WTC11 (cell line): ENCODE results near the gene CPNE7. TPM values are rescaled to one million over a fixed set of nuclear protein-coding genes. Genes with fewer than 3 reads are reported as not detected.

Source experiments
- ATAC-seq: fragments of 200-7000 bp; cut with Tn5 transposase; 2 replicates; pipeline ENCODE4 v1.10.0; 2021; ENCODE audit warnings: mild to moderate bottlenecking, moderate library complexity
- CTCF ChIA-PET: fragments of 300-600 bp; sonication (Branson Sonifier 250); formaldehyde crosslinking; loops from one replicate; lab custom pipeline; 2021; ENCODE audit warnings: antibody characterized with exemption; lab: Charles Lee
- POLR2A ChIA-PET: fragments of 350-600 bp; sonication (Branson Sonifier 250); formaldehyde crosslinking; loops from one replicate; lab custom pipeline; 2021; ENCODE audit warnings: antibody characterized with exemption; lab: Charles Lee
- DNase-seq: peaks from one replicate; pipeline ENCODE4 v3.0.0; 2021; ENCODE audit warnings: low spot score
- H3K27ac Mint-ChIP-seq: 2 replicates; pipeline ENCODE4 v1.8.0; 2021; ENCODE audit warnings: mixed read lengths
- H3K27me3 Mint-ChIP-seq: 2 replicates; pipeline ENCODE4 v1.8.0; 2021; ENCODE audit warnings: low read depth, mild to moderate bottlenecking, moderate library complexity, mixed read lengths
- H3K36me3 Mint-ChIP-seq: 2 replicates; pipeline ENCODE4 v1.8.0; 2021; ENCODE audit warnings: mixed read lengths
- H3K4me1 Mint-ChIP-seq: 2 replicates; pipeline ENCODE4 v1.8.0; 2022; ENCODE audit warnings: mixed read lengths
- H3K4me3 Mint-ChIP-seq: 2 replicates; pipeline ENCODE4 v1.8.0; 2021; ENCODE audit warnings: mild to moderate bottlenecking, moderate library complexity, mixed read lengths
- H3K9me3 Mint-ChIP-seq: 2 replicates; pipeline ENCODE4 v1.8.0; 2021; ENCODE audit warnings: mixed read lengths
- CREB1 ChIP-seq: sonication (generic); formaldehyde crosslinking; IDR thresholded peaks from 2 replicates; pipeline ENCODE4 v1.8.0; 2023; ENCODE audit warnings: mild to moderate bottlenecking, missing genetic modification reagents
- EMX1 ChIP-seq: fragments of 250-450 bp; sonication (Bioruptor Pico); IDR thresholded peaks from 2 replicates; pipeline ENCODE4 v1.8.0; 2021; ENCODE audit warnings: mild to moderate bottlenecking
- FOXK1 ChIP-seq: sonication (generic); formaldehyde crosslinking; IDR thresholded peaks from 2 replicates; pipeline ENCODE4 v1.8.0; 2022; ENCODE audit warnings: mild to moderate bottlenecking, moderate library complexity, missing genetic modification reagents
- GABPB1 ChIP-seq: sonication (generic); formaldehyde crosslinking; IDR thresholded peaks from 2 replicates; pipeline ENCODE4 v1.8.1; 2023; ENCODE audit warnings: mild to moderate bottlenecking, missing genetic modification reagents
- GTF2I ChIP-seq: fragments of 250-450 bp; sonication (Bioruptor Pico); conservative IDR thresholded peaks from 2 replicates; pipeline ENCODE4 v1.4.0; 2021; ENCODE audit warnings: mild to moderate bottlenecking
- IRF2 ChIP-seq: sonication (generic); formaldehyde crosslinking; IDR thresholded peaks from 2 replicates; pipeline ENCODE4 v1.8.0; 2022; ENCODE audit warnings: low read depth, missing genetic modification reagents, borderline replicate concordance
- JUN ChIP-seq: sonication (generic); formaldehyde crosslinking; IDR thresholded peaks from 2 replicates; pipeline ENCODE4 v1.8.0; 2023; ENCODE audit warnings: mild to moderate bottlenecking, missing genetic modification reagents
- KAT7 ChIP-seq: sonication (generic); formaldehyde crosslinking; IDR thresholded peaks from 2 replicates; pipeline ENCODE4 v1.8.1; 2023; ENCODE audit warnings: missing genetic modification reagents, mild to moderate bottlenecking, borderline replicate concordance
- MXD4 ChIP-seq: fragments of 250-450 bp; sonication (Bioruptor Pico); IDR thresholded peaks from 2 replicates; pipeline ENCODE4 v1.8.0; 2021; ENCODE audit warnings: mild to moderate bottlenecking, moderate library complexity, borderline replicate concordance
- MYBL2 ChIP-seq: sonication (generic); formaldehyde crosslinking; IDR thresholded peaks from 2 replicates; pipeline ENCODE4 v1.8.1; 2023; ENCODE audit warnings: mild to moderate bottlenecking, moderate library complexity, missing genetic modification reagents
- NR2C2 ChIP-seq: sonication (generic); formaldehyde crosslinking; IDR thresholded peaks from 2 replicates; pipeline ENCODE4 v1.8.0; 2022; ENCODE audit warnings: mild to moderate bottlenecking, missing genetic modification reagents
- PRRX2 ChIP-seq: fragments of 250-450 bp; sonication (Bioruptor Pico); IDR thresholded peaks from 2 replicates; pipeline ENCODE4 v1.8.0; 2021; ENCODE audit warnings: mild to moderate bottlenecking
- RORB ChIP-seq: fragments of 250-450 bp; sonication (Bioruptor Pico); IDR thresholded peaks from 2 replicates; pipeline ENCODE4 v1.9.0; 2021; ENCODE audit warnings: mild to moderate bottlenecking
- TEAD4 ChIP-seq: sonication (generic); formaldehyde crosslinking; IDR thresholded peaks from 2 replicates; pipeline ENCODE4 v1.8.0; 2022; ENCODE audit warnings: mild to moderate bottlenecking, missing genetic modification reagents
- ZNF416 ChIP-seq: fragments of 250-450 bp; sonication (Bioruptor Pico); IDR thresholded peaks from 2 replicates; pipeline ENCODE4 v1.9.0; 2021; ENCODE audit warnings: mild to moderate bottlenecking, inconsistent platforms
- ZNF671 ChIP-seq: fragments of 250-450 bp; sonication (Bioruptor Pico); IDR thresholded peaks from 2 replicates; pipeline ENCODE4 v1.8.0; 2021; ENCODE audit warnings: mild to moderate bottlenecking
- total RNA-seq: library from RNA; stranded (reverse); gene quantifications from 3 replicates; pipeline ENCODE4 v1.2.3, GENCODE V29; 2021
- TF ChIP-seq, protein P1 (sequence below): sonication (generic); formaldehyde crosslinking; IDR thresholded peaks from 2 replicates; pipeline ENCODE4 v1.8.0; 2023; ENCODE audit warnings: missing genetic modification reagents
- TF ChIP-seq, protein P2 (sequence below): sonication (generic); formaldehyde crosslinking; IDR thresholded peaks from 2 replicates; pipeline ENCODE4 v1.8.1; 2022; ENCODE audit warnings: low read depth, missing genetic modification reagents, borderline replicate concordance
- TF ChIP-seq, protein P3 (sequence below): sonication (generic); formaldehyde crosslinking; IDR thresholded peaks from 2 replicates; pipeline ENCODE4 v1.8.0; 2022; ENCODE audit warnings: mild to moderate bottlenecking, missing genetic modification reagents
- TF ChIP-seq, protein P4 (sequence below): fragments of 250-450 bp; sonication (Bioruptor Pico); IDR thresholded peaks from 2 replicates; pipeline ENCODE4 v1.9.0; 2021; ENCODE audit warnings: mild to moderate bottlenecking
- TF ChIP-seq, protein P5 (sequence below): sonication (generic); formaldehyde crosslinking; IDR thresholded peaks from 2 replicates; pipeline ENCODE4 v1.8.1; 2023; ENCODE audit warnings: mild to moderate bottlenecking, missing genetic modification reagents, moderate library complexity
- TF ChIP-seq, protein P6 (sequence below): sonication (generic); formaldehyde crosslinking; IDR thresholded peaks from 2 replicates; pipeline ENCODE4 v1.8.0; 2022; ENCODE audit warnings: mild to moderate bottlenecking, missing genetic modification reagents
- TF ChIP-seq, protein P7 (sequence below): fragments of 250-450 bp; sonication (Bioruptor Pico); IDR thresholded peaks from 2 replicates; pipeline ENCODE4 v1.9.0; 2021; ENCODE audit warnings: mild to moderate bottlenecking
- TF ChIP-seq, protein P8 (sequence below): sonication (generic); formaldehyde crosslinking; IDR thresholded peaks from 2 replicates; pipeline ENCODE4 v1.8.1; 2022; ENCODE audit warnings: mild to moderate bottlenecking, moderate library complexity, missing genetic modification reagents

Gene CPNE7
- total RNA-seq, 1 experiment from 2014 or later: 42.6 TPM

DNA sequence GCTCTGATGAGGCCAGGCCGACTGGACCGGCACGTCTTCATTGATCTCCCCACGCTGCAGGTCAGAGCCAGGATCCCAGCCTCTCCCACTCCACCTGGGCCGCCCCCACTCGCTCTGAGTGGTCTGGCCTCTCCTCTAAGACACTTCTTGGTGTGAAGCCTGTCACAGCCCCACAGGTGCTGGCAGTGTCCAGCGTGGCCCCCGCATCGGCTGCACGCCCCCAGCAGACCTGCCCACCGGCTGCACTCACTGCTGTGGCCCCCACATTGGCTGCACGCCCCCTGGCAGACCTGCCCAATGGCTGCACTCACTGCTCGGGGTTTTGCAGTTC is 30.9 kb upstream of the CPNE7 start:
- no peaks in the 10 kb centered on the region for H3K27me3 Mint-ChIP-seq
- ATAC-seq (no peak), DNase-seq (no peak)
- H3K36me3 Mint-ChIP-seq: peaks cover 40% of the 10 kb centered on the region
- no peaks in the 10 kb centered on the region for H3K9me3 Mint-ChIP-seq
- no peak for TF ChIP-seq GTF2I (CRISPR knock-in tag)
- no peak for TF ChIP-seq EMX1 (CRISPR knock-in tag)
- TF ChIP-seq JUN (CRISPR knock-in tag): no peak
- TF ChIP-seq RORB (CRISPR knock-in tag): no peak
- TF ChIP-seq, protein P1, sequence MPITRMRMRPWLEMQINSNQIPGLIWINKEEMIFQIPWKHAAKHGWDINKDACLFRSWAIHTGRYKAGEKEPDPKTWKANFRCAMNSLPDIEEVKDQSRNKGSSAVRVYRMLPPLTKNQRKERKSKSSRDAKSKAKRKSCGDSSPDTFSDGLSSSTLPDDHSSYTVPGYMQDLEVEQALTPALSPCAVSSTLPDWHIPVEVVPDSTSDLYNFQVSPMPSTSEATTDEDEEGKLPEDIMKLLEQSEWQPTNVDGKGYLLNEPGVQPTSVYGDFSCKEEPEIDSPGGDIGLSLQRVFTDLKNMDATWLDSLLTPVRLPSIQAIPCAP (CRISPR knock-in tag): no peak
- TF ChIP-seq NR2C2 (CRISPR knock-in tag): no peak
- TF ChIP-seq FOXK1 (CRISPR knock-in tag): no peak
- TF ChIP-seq, protein P2, sequence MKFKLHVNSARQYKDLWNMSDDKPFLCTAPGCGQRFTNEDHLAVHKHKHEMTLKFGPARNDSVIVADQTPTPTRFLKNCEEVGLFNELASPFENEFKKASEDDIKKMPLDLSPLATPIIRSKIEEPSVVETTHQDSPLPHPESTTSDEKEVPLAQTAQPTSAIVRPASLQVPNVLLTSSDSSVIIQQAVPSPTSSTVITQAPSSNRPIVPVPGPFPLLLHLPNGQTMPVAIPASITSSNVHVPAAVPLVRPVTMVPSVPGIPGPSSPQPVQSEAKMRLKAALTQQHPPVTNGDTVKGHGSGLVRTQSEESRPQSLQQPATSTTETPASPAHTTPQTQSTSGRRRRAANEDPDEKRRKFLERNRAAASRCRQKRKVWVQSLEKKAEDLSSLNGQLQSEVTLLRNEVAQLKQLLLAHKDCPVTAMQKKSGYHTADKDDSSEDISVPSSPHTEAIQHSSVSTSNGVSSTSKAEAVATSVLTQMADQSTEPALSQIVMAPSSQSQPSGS (CRISPR knock-in tag): no peak
- TF ChIP-seq, protein P3, sequence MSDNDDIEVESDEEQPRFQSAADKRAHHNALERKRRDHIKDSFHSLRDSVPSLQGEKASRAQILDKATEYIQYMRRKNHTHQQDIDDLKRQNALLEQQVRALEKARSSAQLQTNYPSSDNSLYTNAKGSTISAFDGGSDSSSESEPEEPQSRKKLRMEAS (CRISPR knock-in tag): no peak
- TF ChIP-seq, protein P4, sequence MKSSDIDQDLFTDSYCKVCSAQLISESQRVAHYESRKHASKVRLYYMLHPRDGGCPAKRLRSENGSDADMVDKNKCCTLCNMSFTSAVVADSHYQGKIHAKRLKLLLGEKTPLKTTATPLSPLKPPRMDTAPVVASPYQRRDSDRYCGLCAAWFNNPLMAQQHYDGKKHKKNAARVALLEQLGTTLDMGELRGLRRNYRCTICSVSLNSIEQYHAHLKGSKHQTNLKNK (CRISPR knock-in tag): no peak
- TF ChIP-seq PRRX2 (CRISPR knock-in tag): no peak
- TF ChIP-seq, protein P5, sequence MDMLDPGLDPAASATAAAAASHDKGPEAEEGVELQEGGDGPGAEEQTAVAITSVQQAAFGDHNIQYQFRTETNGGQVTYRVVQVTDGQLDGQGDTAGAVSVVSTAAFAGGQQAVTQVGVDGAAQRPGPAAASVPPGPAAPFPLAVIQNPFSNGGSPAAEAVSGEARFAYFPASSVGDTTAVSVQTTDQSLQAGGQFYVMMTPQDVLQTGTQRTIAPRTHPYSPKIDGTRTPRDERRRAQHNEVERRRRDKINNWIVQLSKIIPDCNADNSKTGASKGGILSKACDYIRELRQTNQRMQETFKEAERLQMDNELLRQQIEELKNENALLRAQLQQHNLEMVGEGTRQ (CRISPR knock-in tag): no peak
- TF ChIP-seq ZNF671: no peak
- no peak for TF ChIP-seq ZNF416 (CRISPR knock-in tag)
- TF ChIP-seq, protein P6, sequence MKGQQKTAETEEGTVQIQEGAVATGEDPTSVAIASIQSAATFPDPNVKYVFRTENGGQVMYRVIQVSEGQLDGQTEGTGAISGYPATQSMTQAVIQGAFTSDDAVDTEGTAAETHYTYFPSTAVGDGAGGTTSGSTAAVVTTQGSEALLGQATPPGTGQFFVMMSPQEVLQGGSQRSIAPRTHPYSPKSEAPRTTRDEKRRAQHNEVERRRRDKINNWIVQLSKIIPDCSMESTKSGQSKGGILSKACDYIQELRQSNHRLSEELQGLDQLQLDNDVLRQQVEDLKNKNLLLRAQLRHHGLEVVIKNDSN: no peak
- TF ChIP-seq IRF2 (CRISPR knock-in tag): no peak
- no peak for TF ChIP-seq GABPB1 (CRISPR knock-in tag)
- TF ChIP-seq MYBL2: no peak
- TF ChIP-seq, protein P7, sequence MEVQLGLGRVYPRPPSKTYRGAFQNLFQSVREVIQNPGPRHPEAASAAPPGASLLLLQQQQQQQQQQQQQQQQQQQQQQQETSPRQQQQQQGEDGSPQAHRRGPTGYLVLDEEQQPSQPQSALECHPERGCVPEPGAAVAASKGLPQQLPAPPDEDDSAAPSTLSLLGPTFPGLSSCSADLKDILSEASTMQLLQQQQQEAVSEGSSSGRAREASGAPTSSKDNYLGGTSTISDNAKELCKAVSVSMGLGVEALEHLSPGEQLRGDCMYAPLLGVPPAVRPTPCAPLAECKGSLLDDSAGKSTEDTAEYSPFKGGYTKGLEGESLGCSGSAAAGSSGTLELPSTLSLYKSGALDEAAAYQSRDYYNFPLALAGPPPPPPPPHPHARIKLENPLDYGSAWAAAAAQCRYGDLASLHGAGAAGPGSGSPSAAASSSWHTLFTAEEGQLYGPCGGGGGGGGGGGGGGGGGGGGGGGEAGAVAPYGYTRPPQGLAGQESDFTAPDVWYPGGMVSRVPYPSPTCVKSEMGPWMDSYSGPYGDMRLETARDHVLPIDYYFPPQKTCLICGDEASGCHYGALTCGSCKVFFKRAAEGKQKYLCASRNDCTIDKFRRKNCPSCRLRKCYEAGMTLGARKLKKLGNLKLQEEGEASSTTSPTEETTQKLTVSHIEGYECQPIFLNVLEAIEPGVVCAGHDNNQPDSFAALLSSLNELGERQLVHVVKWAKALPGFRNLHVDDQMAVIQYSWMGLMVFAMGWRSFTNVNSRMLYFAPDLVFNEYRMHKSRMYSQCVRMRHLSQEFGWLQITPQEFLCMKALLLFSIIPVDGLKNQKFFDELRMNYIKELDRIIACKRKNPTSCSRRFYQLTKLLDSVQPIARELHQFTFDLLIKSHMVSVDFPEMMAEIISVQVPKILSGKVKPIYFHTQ: no peak
- TF ChIP-seq, all 79 proteins: peak for 0
- Mint-ChIP-seq H3K4me3 (no peak overlapping the region), H3K4me1 (no peaks in the 10 kb centered on the region), H3K27ac (no peak overlapping the region)
- POLR2A ChIA-PET: no interaction called here
- CTCF ChIA-PET: interaction anchor here (1.0 kb wide), 1 partner anchor 13 kb away, joined by 8 read pairs; no protein-coding TSS in a partner anchor

DNA sequence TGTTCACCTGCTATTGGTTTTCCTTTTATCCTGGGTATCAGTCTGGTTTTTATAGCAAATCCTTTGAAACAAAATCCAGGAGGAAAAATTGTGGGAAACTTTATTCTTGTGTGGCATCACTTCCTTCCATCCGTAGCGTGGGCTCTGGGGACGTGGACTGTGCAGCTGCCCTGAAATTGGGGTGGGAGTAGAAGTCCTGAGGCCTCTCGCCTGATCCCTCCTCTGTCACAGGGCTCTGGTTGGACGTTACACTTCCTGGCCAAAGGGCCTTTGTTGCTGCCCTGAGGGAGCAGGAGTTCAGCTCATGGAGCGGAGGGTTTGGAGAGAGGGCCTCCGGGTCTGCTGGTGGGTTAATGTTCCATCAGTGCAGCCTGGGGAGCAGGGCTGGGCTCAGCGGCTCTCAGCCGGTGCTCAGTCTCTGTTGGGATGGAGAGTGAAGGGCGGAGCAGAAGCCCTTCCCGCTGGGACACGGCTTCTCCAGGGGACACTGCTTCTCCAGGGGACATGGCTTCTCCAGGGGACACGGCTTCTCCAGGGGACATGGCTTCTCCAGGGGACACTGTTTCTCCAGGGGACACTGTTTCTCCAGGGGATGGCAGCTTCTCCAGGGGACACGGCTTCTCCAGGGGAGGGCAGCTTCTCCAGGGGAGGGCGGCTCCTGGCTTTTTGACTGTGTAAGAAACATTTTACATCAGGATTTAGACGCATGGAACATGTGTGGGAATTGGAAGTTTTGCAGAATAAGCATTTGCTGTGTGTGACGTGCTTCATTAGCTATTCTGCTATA is 30.3 kb upstream of the CPNE7 start:
- POLR2A ChIA-PET: no interaction called here
- Mint-ChIP-seq H3K9me3 (no peaks in the 10 kb centered on the region), H3K36me3 (peaks cover 40% of the 10 kb centered on the region), H3K27ac (no peak overlapping the region), H3K4me1 (no peaks in the 10 kb centered on the region), H3K27me3 (no peaks in the 10 kb centered on the region), H3K4me3 (no peak overlapping the region)
- CTCF ChIA-PET: interaction anchor here (1.0 kb wide), 1 partner anchor 12 kb away, joined by 8 read pairs; no protein-coding TSS in a partner anchor
- DNase-seq: no peak
- no peak for ATAC-seq
- TF ChIP-seq, protein P5 (CRISPR knock-in tag): no peak
- TF ChIP-seq CREB1 (CRISPR knock-in tag): no peak
- no peak for TF ChIP-seq MXD4 (CRISPR knock-in tag)
- no peak for TF ChIP-seq TEAD4 (CRISPR knock-in tag)
- TF ChIP-seq, protein P8, sequence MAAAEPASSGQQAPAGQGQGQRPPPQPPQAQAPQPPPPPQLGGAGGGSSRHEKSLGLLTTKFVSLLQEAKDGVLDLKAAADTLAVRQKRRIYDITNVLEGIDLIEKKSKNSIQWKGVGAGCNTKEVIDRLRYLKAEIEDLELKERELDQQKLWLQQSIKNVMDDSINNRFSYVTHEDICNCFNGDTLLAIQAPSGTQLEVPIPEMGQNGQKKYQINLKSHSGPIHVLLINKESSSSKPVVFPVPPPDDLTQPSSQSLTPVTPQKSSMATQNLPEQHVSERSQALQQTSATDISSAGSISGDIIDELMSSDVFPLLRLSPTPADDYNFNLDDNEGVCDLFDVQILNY (CRISPR knock-in tag): no peak
- TF ChIP-seq KAT7 (CRISPR knock-in tag): no peak
